Tibial artery (tissue), 4 donors: Measurements from ENCODE around the gene KCNIP4.
A peak's percentile ranks its signal among the peaks of the same experiment; 100 is the strongest.

Experiments
- DNase-seq, 2 donors: peaks; one replicate each; pipeline ENCODE4 v3.0.0-alpha.2; 2019
- H3K27ac ChIP-seq, 2 donors: fragments of 200-600 bp; sonication (generic) in 1 of 2; 1 replicate in 1 of 2; 2 replicates in 1 of 2; pipeline ENCODE4 v1.5.1; 2018 to 2019; ENCODE audit warnings: mild to moderate bottlenecking in 1 of 2
- H3K27me3 ChIP-seq, 2 donors: fragments of 200-600 bp; sonication (generic) in 1 of 2; one replicate each; pipeline versions ENCODE4 v1.5.1 to v1.6.0; 2016 to 2019
- H3K36me3 ChIP-seq, 3 donors: fragments of 200-600 bp; sonication (generic) in 2 of 3; one replicate each; pipeline ENCODE4 v1.5.1; 2016 to 2019; ENCODE audit warnings: mild to moderate bottlenecking in 2 of 3
- H3K4me1 ChIP-seq, 4 donors: fragments of 200-600 bp; sonication (generic) in 2 of 4; 1 replicate in 3 of 4; 2 replicates in 1 of 4; pipeline ENCODE4 v1.5.1; 2016 to 2019
- H3K4me3 ChIP-seq, 2 donors: fragments of 200-600 bp; sonication (generic) in 1 of 2; 1 replicate in 1 of 2; 2 replicates in 1 of 2; pipeline ENCODE4 v1.5.1; 2018 to 2019; ENCODE audit warnings: mild to moderate bottlenecking in 2 of 2
- H3K9me3 ChIP-seq, 3 donors: fragments of 200-600 bp; sonication (generic) in 1 of 3; one replicate each; pipeline ENCODE4 v1.5.1; 2016 to 2019
- intact Hi-C: fragments of 100-400 bp; cut with DNase I; formaldehyde crosslinking; loops from one replicate; pipeline ENCODE4 v1.15.0; 2023; ENCODE audit warnings: low total_unique reads
- TF ChIP-seq, protein P1 (sequence below), 2 experiments: fragments of 200-600 bp in 1 of 2; fragments of 450-650 bp in 1 of 2; IDR thresholded peaks; one replicate each; pipeline ENCODE4 v1.5.1; 2017 to 2019; ENCODE audit warnings: antibody characterized with exemption in 2 of 2, mild to moderate bottlenecking in 1 of 2, moderate library complexity in 1 of 2

Gene KCNIP4

DNA sequence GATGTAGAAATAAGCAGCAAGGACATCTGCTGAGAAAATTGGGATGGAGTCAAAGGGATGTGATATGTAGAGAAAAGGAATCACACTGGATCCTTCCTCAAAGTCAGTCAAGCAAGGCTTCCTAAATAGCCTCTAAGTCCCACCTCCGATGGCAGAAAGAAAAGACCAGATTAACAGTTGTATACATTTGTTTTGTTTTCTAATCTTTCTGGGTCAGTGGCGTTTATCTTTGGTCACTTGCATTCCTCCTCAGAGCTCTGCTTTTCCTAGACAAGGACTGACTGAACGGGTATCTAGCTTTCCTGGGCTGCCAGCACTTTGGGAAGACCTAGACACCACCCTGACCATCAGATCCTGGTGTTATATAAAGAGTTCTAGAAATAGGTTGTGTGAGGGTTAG is 1225.1 kb downstream of the KCNIP4 start:
- no peak overlapping the region for H3K27ac ChIP-seq
- no peaks in the 10 kb centered on the region for H3K4me1 ChIP-seq
- peaks cover 76 to 94% (median 79%) of the 10 kb centered on the region in 3 donors for H3K36me3 ChIP-seq
- peaks cover 3 to 10% (median 6%) of the 10 kb centered on the region in 3 donors for H3K9me3 ChIP-seq
- no peaks in the 10 kb centered on the region for H3K27me3 ChIP-seq
- H3K4me3 ChIP-seq: no peak overlapping the region
- TF ChIP-seq, protein P1, sequence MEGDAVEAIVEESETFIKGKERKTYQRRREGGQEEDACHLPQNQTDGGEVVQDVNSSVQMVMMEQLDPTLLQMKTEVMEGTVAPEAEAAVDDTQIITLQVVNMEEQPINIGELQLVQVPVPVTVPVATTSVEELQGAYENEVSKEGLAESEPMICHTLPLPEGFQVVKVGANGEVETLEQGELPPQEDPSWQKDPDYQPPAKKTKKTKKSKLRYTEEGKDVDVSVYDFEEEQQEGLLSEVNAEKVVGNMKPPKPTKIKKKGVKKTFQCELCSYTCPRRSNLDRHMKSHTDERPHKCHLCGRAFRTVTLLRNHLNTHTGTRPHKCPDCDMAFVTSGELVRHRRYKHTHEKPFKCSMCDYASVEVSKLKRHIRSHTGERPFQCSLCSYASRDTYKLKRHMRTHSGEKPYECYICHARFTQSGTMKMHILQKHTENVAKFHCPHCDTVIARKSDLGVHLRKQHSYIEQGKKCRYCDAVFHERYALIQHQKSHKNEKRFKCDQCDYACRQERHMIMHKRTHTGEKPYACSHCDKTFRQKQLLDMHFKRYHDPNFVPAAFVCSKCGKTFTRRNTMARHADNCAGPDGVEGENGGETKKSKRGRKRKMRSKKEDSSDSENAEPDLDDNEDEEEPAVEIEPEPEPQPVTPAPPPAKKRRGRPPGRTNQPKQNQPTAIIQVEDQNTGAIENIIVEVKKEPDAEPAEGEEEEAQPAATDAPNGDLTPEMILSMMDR (IDR thresholded peaks at IDR 0.05): no peak
- intact Hi-C loops: no loop called here
- DNase-seq: no peak

DNA sequence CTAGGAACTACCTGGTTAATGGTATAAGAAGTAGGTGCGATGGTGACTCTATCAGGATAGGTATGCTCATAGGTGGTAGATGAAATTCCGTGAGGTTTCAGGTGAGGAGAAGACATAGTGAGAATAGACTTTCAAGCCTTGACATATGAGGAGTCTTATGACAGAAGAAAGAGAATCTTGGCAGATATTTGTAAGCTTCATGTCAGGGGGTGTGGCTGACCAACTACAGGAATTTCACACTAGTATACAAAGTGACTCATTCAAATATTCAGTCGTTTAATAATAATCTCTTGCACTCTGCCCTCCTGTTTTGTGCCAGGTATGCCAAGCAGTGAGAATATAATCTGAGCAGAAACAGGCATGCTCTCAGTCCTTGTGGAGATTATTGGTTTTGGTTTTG is 1225.6 kb downstream of the KCNIP4 start:
- H3K4me3 ChIP-seq: no peak overlapping the region
- no peak for DNase-seq
- intact Hi-C loops: no loop called here

DNA sequence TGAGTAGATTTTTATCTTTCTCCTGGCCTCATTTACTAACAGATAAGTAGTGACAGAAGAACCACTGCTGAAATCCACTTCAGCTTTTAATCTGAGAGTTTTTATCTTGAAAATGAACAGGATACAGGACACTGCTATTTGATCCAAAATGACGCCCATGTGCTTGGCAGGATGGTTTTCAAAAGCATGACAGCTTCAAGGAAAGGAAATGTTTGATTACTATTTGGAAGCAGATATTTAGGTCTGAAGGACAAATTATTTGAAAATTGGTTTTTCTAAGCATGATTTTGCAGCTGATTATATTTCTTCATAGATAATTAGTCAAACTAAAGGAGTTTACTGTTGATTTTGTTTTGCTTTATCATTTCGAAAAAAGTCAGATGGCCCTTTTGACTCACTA is 1237.2 kb downstream of the KCNIP4 start:
- Histone ChIP-seq H3K9me3 (no peaks in the 10 kb centered on the region), H3K4me1 (no peaks in the 10 kb centered on the region), H3K27ac (no peak overlapping the region), H3K4me3 (no peak overlapping the region), H3K36me3 (peaks cover 56 to 75% (median 68%) of the 10 kb centered on the region in 3 donors), H3K27me3 (no peaks in the 10 kb centered on the region)
- no peak for DNase-seq
- TF ChIP-seq, protein P1 (IDR thresholded peaks at IDR 0.05): no peak
- intact Hi-C loops: no loop called here

More for the DNA sequence above, 1225.6 kb downstream of the KCNIP4 start:
- no peaks in the 10 kb centered on the region for H3K27me3 ChIP-seq
- peaks cover 74 to 93% (median 78%) of the 10 kb centered on the region in 3 donors for H3K36me3 ChIP-seq
- H3K4me1 ChIP-seq: no peaks in the 10 kb centered on the region
- TF ChIP-seq, protein P1 (IDR thresholded peaks at IDR 0.05): no peak
- no peak overlapping the region for H3K27ac ChIP-seq
- H3K9me3 ChIP-seq: peaks cover 3 to 10% (median 6%) of the 10 kb centered on the region in 3 donors

DNA sequence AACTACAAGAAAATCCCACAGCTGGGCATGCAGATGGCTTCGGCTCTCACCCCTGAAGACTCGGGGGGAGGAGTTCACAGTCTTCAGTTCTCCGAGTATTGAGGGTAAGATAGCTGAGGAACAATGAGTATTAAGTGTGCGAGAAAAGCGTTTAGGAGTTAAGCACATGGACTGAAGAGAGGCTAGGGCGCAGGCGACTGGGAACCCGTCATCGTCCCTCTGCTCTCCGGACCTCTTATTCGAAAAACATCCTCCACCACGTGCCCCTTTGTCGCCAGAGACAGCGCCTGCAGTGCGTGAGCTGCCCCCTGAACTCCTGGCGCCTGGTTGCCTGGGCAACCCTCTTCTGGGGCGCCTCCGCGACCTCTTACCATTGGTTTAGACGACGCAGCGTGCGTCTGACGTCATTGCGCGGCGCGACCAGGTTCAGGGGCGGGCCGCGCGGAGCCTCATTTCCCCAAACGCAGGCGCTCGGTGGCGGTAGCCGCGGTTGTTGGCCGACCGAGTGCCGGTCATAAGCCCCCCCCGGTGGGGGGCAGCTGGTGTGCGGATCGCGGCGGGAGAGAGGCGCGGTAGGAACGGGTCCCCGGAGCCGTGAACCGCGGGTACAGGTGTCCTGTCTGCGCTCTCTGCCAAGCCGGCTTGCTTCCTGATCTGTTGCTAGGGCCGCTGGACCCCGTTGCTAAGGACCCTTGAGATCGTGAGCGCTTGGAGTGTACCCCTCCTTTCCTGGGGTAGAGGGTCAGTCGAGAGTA is 1248.4 kb downstream of the KCNIP4 start, which contains the start of gene PACRGL:
TSS of gene PACRGL (plus strand) at position 452 of the 755 bp plus-strand sequence. CDS start 4,024 bp downstream, outside the sequence.
- peak within 1 kb of the TSS; percentile 82 for H3K4me3 ChIP-seq
- H3K27ac ChIP-seq: peak within 1 kb of the TSS; percentile 86 to 88
- no peaks in the 10 kb centered on the region for H3K9me3 ChIP-seq
- peak; percentile 94 to 95 for DNase-seq
- peaks cover 0 to 10% (median 8%) of the 10 kb centered on the region in 3 donors for H3K36me3 ChIP-seq
- H3K4me1 ChIP-seq: peaks cover 0 to 23% (median 9%) of the 10 kb centered on the region in 4 donors
- TF ChIP-seq, protein P1 (IDR thresholded peaks at IDR 0.05): no peak
- intact Hi-C loops: no loop called here
- no peaks in the 10 kb centered on the region for H3K27me3 ChIP-seq

DNA sequence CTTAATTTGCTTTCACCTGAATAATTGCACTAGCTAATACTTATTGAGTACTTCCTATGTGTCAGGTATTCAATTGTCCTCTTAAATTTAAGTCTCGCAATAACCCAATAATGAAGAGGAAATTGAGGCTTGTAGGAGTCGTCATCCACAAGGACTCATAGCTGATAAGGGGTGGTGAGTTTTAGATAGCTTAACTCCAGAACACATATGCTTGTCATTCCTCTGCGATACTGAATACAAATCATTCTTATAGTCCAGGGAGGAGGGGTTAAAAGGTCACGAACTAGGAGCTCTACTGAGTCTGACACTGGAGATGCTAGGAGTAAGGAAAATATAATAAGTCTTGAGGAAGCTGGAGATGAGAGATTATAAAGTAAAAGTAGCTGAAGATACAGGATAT is 1249.8 kb downstream of the KCNIP4 start:
- no peak overlapping the region for H3K27ac ChIP-seq
- peaks cover 0 to 23% (median 9%) of the 10 kb centered on the region in 4 donors for H3K4me1 ChIP-seq
- TF ChIP-seq, protein P1 (IDR thresholded peaks at IDR 0.05): no peak
- intact Hi-C loops: no loop called here
- H3K4me3 ChIP-seq: peak overlapping the region in 1 of 2 donors; percentile 82
- no peaks in the 10 kb centered on the region for H3K27me3 ChIP-seq
- no peaks in the 10 kb centered on the region for H3K36me3 ChIP-seq
- H3K9me3 ChIP-seq: no peaks in the 10 kb centered on the region
- DNase-seq: no peak
